Measurements from ENCODE around the gene KRTAP5-2.

Gene KRTAP5-2

DNA sequence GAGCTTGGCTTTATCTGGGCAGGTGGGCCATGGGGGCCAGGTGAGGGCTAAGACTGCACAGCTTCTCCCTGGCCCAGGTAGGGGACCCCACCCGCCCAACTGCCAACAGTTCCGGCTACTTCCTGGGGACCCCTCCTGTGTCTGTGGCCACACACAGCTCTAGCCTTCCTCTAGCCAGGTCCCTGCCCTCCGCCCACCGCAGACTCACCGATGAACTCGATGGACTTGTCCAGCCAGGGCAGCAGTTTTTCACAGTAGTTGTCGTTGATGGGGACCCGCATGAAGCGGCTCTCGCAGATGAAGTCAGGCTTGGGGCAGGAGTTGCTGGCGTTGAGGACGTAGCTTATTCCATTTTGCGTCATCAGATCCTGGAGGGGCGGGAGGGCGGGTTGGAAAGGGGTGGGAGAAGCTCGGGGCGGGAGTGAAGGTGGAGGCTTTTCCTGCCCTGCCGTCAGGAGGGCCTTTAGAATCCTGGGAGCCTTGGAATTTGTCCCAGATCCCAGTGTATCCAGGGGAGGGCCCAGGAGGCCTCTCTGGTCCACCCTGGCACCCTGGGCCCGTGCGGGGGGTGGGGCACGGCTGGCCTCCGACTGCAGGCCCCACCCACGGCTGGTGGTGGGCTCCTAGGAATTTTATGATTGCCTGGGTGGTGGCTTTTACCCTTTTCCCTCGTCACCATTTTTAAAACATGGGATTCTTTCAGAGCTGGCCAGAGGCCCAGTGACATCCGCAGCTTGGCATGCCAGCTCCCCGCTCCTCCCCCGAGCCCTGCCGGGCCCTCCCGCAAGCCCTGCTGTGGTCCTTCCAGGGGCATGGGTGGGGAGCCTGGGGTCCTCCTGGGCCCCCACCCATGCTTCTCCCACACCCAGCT, 40.0 kb downstream of the KRTAP5-2 start:
- no peaks in the 10 kb centered on the region for H3K36me3 ChIP-seq
- H3K4me1 ChIP-seq (ENCODE audit: control insufficient read depth in 1 of 2, insufficient read depth in 1 of 2, low read depth in 1 of 2, low read length in 1 of 2) = no peaks in the 10 kb centered on the region
- H3K27ac ChIP-seq = no peak overlapping the region
- H3K4me3 ChIP-seq (ENCODE audit: low read depth in 1 of 2, low read length in 1 of 2) = no peak overlapping the region
- H3K27me3 ChIP-seq = peaks cover 95% of the 10 kb centered on the region
- TF ChIP-seq, protein P1, sequence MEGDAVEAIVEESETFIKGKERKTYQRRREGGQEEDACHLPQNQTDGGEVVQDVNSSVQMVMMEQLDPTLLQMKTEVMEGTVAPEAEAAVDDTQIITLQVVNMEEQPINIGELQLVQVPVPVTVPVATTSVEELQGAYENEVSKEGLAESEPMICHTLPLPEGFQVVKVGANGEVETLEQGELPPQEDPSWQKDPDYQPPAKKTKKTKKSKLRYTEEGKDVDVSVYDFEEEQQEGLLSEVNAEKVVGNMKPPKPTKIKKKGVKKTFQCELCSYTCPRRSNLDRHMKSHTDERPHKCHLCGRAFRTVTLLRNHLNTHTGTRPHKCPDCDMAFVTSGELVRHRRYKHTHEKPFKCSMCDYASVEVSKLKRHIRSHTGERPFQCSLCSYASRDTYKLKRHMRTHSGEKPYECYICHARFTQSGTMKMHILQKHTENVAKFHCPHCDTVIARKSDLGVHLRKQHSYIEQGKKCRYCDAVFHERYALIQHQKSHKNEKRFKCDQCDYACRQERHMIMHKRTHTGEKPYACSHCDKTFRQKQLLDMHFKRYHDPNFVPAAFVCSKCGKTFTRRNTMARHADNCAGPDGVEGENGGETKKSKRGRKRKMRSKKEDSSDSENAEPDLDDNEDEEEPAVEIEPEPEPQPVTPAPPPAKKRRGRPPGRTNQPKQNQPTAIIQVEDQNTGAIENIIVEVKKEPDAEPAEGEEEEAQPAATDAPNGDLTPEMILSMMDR (IDR thresholded peaks at IDR 0.05) = no peak
- H3K9me3 ChIP-seq = no peaks in the 10 kb centered on the region

DNA sequence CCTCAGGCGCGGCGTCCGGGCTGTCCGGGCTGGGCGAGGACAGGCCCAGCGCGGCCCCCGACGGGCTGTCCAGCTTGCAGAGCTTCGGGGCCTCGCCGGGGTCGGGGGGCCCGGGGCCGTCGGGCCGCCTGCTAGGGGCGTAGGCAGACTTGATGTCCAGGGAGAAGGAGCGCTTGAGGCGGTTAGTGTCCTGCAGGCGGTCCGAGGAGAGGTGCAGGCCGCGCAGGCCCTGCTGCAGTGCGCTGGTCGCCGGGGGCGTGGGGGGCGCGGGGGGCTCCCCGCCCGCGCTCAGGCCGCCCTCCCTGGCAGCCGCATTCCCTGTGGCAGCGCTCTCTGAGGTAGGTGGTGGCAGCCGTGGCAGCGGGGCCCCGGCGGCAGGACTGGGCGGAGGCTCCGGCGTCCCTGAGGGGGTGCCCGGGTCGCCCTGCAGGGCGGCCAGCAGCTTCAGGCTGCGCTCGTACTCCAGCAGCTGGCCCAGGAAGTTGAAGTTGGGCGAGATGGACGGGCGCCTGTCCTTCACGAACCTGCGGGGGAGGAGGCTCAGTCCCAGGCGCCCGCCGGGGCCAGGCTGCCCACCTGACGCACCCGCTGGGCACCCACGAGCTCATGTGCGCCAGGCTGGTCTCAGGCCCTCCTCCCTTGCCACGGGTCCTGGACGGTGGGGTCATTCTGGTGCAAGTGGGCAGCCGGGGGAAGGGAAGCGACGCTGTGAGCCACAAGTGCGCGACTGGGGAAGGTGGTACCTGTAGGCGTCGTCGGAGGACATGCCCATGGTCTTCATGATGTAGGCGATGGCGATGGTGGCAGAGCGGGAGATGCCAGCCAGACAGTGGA, 40.8 kb downstream of the KRTAP5-2 start:
- Histone ChIP-seq H3K27me3 (peaks cover 95% of the 10 kb centered on the region), H3K27ac (no peak overlapping the region), H3K4me1 (ENCODE audit: control insufficient read depth in 1 of 2, insufficient read depth in 1 of 2, low read depth in 1 of 2, low read length in 1 of 2) (no peaks in the 10 kb centered on the region), H3K4me3 (ENCODE audit: low read depth in 1 of 2, low read length in 1 of 2) (no peak overlapping the region), H3K9me3 (no peaks in the 10 kb centered on the region), H3K36me3 (no peaks in the 10 kb centered on the region)
- TF ChIP-seq, protein P1 (IDR thresholded peaks at IDR 0.05) = no peak

DNA sequence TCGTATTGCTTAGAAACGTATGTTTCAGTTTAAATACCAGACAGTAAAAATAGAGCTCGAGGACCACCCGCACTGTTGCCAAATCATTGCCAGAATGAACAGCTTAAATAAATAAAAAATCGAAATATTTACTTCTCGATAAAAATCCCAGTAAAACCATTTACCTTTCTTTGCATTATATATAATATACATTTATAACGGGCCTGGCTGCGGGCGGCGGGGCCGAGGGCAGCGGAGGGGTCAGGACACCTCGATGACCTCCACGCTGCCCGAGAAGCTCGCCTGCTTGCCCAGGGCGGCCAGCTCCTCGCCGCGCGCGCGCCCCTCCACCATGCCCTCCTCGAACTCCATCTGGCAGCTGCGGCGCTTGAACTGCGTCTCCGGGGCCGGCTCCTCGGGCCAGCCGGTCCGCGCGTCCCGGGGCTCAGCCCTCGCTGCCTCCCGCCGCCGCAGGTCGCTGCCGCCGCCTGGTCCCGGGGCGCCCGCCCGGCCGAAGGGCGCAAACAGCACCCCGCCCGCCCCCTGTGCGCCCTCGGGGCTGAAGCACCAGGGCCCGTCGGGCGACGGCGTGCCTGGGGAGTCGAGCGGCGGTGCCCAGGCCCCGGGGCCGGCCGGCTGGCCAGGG, 41.7 kb downstream of the KRTAP5-2 start:
- no peaks in the 10 kb centered on the region for H3K36me3 ChIP-seq
- H3K9me3 ChIP-seq = no peaks in the 10 kb centered on the region
- no peaks in the 10 kb centered on the region for H3K4me1 ChIP-seq (ENCODE audit: control insufficient read depth in 1 of 2, insufficient read depth in 1 of 2, low read depth in 1 of 2, low read length in 1 of 2)
- TF ChIP-seq, protein P1 (IDR thresholded peaks at IDR 0.05) = no peak
- H3K4me3 ChIP-seq (ENCODE audit: low read depth in 1 of 2, low read length in 1 of 2) = no peak overlapping the region
- no peak overlapping the region for H3K27ac ChIP-seq
- H3K27me3 ChIP-seq = peaks cover 94% of the 10 kb centered on the region

DNA sequence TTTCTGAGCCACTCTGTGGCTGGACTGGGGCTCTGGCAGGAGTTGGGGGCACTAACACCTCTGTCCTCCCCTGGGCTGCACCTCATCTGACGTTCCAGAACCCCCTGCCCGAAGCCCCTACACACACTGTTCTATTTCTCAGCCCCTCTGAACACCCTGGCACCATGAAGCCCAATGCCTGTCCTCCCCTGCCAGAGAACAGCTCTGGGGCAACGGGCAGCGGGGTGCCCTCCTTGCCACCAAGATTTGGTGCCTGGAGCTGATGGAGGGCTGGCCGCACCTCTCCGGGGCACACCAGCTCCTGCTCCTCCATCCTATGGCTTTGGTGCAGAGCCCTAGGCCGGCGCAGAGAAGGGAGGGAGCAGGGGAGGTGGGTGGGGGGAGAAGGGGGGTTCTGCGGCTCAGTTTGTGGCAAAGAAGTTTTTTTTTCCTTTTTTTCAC, 42.4 kb downstream of the KRTAP5-2 start:
- no peaks in the 10 kb centered on the region for H3K36me3 ChIP-seq
- H3K27ac ChIP-seq = no peak overlapping the region
- H3K4me1 ChIP-seq (ENCODE audit: control insufficient read depth in 1 of 2, insufficient read depth in 1 of 2, low read depth in 1 of 2, low read length in 1 of 2) = no peaks in the 10 kb centered on the region
- no peak overlapping the region for H3K4me3 ChIP-seq (ENCODE audit: low read depth in 1 of 2, low read length in 1 of 2)
- H3K27me3 ChIP-seq = peaks cover 87% of the 10 kb centered on the region
- TF ChIP-seq, protein P1 (IDR thresholded peaks at IDR 0.05) = no peak
- no peaks in the 10 kb centered on the region for H3K9me3 ChIP-seq

DNA sequence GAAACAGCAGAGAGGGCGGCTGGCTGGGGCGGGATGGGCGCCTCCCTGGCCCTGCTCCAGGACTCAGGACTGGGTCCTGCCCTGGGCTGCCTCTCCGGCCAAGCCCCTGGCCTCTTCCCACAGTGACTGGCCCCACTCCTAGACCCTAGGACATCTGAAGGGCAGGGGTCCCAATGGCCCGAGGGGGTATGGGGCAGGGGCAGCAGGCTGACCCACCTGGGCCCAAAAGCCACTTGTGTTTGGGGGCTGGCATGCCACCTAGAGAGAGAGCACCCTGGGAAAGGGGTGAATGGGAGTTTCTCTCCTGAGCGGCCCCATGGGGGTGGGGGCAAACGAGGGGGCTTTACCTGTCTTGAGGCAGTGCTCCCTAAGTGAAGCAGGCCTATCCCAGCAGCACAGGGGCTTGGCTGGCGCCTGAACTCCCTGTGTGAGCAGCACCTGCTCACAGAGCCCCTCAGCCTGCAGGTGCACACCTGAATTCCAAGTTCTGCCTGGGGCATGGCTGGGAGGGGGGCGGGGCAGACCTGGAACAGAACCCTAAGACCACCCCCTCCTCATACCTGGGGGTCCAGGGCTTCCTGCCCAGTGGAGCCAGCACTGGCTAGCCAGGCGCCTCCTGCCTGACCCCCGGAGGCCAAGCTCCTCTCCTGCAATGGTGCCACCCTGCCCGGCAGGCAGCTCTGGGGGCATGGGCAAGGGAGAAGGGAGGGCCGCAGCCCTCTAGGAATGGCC, 42.9 kb downstream of the KRTAP5-2 start:
- Histone ChIP-seq H3K36me3 (no peaks in the 10 kb centered on the region), H3K9me3 (no peaks in the 10 kb centered on the region), H3K27me3 (peaks cover 85% of the 10 kb centered on the region), H3K4me3 (ENCODE audit: low read depth in 1 of 2, low read length in 1 of 2) (no peak overlapping the region), H3K27ac (no peak overlapping the region), H3K4me1 (ENCODE audit: control insufficient read depth in 1 of 2, insufficient read depth in 1 of 2, low read depth in 1 of 2, low read length in 1 of 2) (no peaks in the 10 kb centered on the region)
- TF ChIP-seq, protein P1 (IDR thresholded peaks at IDR 0.05) = no peak

All from neutrophil (primary cell).